B cell (primary cell): ENCODE measurements around the gene DCTN4.

Experiments used
- EZH2 ChIP-seq: IDR thresholded peaks from 2 replicates; pipeline ENCODE4 v1.6.1; 2012; ENCODE audit warnings: borderline replicate concordance, low read depth, mild to moderate bottlenecking, moderate library complexity, low read length; ENCODE audit not compliant: insufficient read depth, poor library complexity, severe bottlenecking
- TF ChIP-seq, protein P1 (sequence below): fragments of 200-600 bp; IDR thresholded peaks from one replicate; pipeline ENCODE4 v1.8.0; 2022; ENCODE audit warnings: antibody characterized with exemption, mild to moderate bottlenecking

DNA sequence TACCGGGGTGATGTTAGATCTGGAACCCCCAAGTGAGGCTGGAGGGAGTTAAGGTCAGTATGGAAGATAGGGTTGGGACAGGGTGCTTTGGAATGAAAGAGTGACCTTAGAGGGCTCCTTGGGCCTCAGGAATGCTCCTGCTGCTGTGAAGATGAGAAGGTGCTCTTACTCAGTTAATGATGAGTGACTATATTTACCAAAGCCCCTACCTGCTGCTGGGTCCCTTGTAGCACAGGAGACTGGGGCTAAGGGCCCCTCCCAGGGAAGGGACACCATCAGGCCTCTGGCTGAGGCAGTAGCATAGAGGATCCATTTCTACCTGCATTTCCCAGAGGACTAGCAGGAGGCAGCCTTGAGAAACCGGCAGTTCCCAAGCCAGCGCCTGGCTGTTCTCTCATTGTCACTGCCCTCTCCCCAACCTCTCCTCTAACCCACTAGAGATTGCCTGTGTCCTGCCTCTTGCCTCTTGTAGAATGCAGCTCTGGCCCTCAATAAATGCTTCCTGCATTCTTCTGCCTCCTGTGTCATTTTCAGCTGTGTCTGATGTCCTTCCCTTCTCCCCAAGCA, 100.0 kb downstream of the DCTN4 start:
- TF ChIP-seq, protein P1, sequence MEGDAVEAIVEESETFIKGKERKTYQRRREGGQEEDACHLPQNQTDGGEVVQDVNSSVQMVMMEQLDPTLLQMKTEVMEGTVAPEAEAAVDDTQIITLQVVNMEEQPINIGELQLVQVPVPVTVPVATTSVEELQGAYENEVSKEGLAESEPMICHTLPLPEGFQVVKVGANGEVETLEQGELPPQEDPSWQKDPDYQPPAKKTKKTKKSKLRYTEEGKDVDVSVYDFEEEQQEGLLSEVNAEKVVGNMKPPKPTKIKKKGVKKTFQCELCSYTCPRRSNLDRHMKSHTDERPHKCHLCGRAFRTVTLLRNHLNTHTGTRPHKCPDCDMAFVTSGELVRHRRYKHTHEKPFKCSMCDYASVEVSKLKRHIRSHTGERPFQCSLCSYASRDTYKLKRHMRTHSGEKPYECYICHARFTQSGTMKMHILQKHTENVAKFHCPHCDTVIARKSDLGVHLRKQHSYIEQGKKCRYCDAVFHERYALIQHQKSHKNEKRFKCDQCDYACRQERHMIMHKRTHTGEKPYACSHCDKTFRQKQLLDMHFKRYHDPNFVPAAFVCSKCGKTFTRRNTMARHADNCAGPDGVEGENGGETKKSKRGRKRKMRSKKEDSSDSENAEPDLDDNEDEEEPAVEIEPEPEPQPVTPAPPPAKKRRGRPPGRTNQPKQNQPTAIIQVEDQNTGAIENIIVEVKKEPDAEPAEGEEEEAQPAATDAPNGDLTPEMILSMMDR, result no peak
- no peak for TF ChIP-seq EZH2
